SK-N-SH treated with all-trans-retinoic acid at 6 μM for 48 hours (cell line): ENCODE data around the gene ARHGAP9.

Experiments used
- GLIS3 ChIP-seq: fragments of 250-450 bp; sonication (Bioruptor Pico); IDR thresholded peaks from 2 replicates; pipeline ENCODE4 v1.5.0; 2020; ENCODE audit warnings: mild to moderate bottlenecking, moderate library complexity
- TCF4 ChIP-seq: fragments of 250-450 bp; sonication (Bioruptor Pico); IDR thresholded peaks from 2 replicates; pipeline ENCODE4 v1.8.0; 2021; ENCODE audit warnings: mild to moderate bottlenecking, moderate library complexity, borderline replicate concordance
- ZFP3 ChIP-seq: fragments of 250-450 bp; sonication (Bioruptor Pico); IDR thresholded peaks from 2 replicates; pipeline ENCODE4 v1.5.0; 2020; ENCODE audit warnings: mild to moderate bottlenecking, moderate library complexity
- ZNF565 ChIP-seq: fragments of 450-650 bp; formaldehyde crosslinking; conservative IDR thresholded peaks from 2 replicates; pipeline ENCODE4 v1.5.0; 2020; ENCODE audit warnings: low read depth, mild to moderate bottlenecking, moderate library complexity

DNA sequence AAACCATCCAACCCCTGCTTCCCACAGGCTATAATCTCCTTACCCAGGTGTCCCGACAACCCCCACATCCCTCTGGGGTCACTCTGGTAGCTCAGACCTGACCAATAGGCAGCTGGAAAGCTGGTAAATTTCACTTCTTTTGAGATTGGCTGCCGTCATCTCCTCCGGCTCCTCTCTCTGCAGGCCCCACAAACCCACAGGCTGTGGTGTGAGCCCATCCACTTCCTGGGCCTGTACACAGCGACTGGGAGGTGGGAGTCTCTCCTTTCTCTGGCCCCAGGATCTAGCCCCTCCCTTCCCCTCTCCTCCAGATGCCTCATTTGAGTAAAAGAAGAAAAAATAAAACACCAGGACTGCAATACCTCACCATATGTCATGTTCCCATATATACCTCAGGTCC lies 44.4 kb downstream of the ARHGAP9 start:
- TF ChIP-seq GLIS3 (CRISPR knock-in tag) (no peak), TCF4 (CRISPR knock-in tag) (no peak), ZNF565 (no peak), ZFP3 (CRISPR knock-in tag) (no peak)
